ENCODE results near the gene TRIM38. TPM values are rescaled to one million over a fixed set of nuclear protein-coding genes. Genes with fewer than 3 reads are reported as not detected.

Gene TRIM38, protein sequence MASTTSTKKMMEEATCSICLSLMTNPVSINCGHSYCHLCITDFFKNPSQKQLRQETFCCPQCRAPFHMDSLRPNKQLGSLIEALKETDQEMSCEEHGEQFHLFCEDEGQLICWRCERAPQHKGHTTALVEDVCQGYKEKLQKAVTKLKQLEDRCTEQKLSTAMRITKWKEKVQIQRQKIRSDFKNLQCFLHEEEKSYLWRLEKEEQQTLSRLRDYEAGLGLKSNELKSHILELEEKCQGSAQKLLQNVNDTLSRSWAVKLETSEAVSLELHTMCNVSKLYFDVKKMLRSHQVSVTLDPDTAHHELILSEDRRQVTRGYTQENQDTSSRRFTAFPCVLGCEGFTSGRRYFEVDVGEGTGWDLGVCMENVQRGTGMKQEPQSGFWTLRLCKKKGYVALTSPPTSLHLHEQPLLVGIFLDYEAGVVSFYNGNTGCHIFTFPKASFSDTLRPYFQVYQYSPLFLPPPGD
- 9.2 and 9.4 TPM in 2 replicates for total RNA-seq

DNA sequence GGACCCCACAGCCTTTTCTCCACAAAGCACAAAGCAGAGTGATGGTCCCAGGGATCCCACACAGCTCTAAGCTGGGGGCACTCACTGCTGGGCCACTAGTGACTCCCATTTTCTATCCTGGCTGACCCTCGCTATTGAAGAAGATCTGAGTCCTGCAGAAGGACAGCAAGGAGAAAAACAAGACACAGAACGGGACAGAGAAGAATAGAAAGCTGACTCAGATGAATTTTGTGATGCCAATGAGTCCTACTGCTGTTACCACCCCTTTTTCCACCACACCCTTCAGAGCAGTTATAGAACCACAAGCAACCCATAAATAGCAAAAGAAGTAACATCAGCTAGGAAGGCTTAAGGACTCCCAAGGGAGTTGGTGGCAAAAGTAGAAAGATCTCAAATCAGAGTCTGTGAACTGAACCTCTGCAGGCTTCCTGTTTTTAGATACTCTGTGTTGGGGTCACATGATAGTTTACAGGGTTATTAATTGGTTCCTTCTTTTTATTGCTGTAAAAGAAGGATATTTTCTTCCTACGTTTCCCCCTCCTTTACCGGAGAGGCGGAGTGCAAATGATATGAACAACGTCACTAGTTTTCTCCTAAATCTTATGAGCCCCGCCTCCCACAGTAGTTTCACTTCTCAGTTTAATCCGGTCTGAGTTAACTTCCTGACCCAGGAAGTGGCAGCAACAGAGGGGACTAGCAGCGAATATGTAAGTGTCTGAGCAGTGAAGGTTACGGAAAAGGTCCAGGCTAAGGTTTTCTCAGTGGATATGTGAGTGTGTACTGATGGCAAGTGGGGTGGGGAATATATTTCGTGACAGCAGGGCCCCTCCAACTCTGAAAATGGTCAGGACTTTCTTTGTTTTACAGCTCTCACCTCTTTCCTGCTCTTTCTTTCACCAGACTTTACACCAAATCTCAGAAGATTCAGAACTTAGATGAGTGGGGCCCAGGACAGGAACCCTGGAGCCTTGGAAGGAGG, at the start of gene TRIM38:
TRIM38 (plus strand) TSS at position 654 of the 979 bp plus-strand sequence. CDS start 3,721 bp downstream, outside the sequence.

DNA sequence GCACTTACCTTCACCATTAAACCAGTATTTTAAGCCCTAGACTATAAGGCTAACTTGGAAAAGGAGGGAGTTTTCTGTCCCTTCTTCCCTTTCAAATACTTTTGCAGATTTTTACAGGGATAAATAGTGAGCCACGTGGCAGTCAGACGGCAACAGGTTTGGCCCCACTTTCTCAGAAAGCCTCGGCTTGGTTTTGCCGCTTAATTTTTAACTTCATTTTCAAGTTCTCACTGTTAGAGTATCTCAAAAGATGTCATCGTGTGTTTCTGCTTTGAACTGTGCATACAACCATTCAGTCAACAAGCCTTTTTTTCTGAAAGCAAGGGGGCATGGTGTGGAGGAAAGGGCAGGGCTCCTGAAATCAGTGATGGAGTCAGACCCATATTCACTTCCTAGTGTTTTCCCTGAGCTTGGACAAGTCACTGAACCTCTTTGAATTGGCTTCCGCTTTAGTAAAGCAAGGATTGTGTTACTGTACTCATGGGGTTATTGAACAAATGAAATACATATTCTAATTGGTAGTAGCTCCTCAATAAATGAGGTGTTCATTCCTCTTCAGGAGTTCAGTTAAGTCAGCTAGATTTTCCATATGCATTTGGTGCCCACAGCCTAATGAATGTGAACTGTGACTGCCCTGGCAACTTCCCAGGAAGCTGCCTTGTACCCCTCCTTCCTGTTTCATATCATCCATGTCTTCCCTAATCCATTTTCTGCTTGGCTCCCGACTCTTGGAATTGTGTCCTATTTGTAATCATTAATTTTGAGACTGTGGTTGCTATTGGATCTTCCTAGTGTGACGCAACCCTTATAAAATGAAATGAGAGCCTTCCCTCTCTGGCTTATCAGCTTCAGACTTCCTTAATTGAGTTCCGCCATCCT, 31.8 kb upstream of the TRIM38 start, which contains the start of gene SLC17A2:
SLC17A2 (minus strand) TSS at position 160 of the 879 bp plus-strand sequence. CDS start 4,895 bp downstream, outside the sequence.

Small RNA genes lying within 50 kb of the gene (small RNA-seq; reads per million reads assigned to genes)
- not detected for gene HIST1H1PS2 (ENCODE audit: low replicate concordance)

Other genes with a start within 250 kb of the TRIM38 start
- gene SLC17A4, start 208.1 kb upstream of the TRIM38 start, total RNA-seq: not detected in 2 replicates
- gene SLC17A1, start 130.8 kb upstream of the TRIM38 start, total RNA-seq: not detected in 2 replicates
- not detected in 2 replicates for gene SLC17A3, start 88.6 kb upstream of the TRIM38 start, total RNA-seq
- gene SLC17A2, start 32.1 kb upstream of the TRIM38 start, total RNA-seq: not detected in 2 replicates
- gene HFE, start 124.6 kb downstream of the TRIM38 start, total RNA-seq: 7.7 and 16.9 TPM in 2 replicates

All from placental pericyte (primary cell).